GM18951 (cell line): ENCODE data around the gene HACD3.

Experiments used
- POLR2A ChIP-seq: IDR thresholded peaks from 4 replicates; pipeline ENCODE4 v1.6.1; 2011; ENCODE audit warnings: mild to moderate bottlenecking; ENCODE audit not compliant: insufficient read length, insufficient read depth; ENCODE audit errors: extremely low read depth
- in situ Hi-C: fragments of 300-500 bp; cut with MboI; formaldehyde crosslinking; loops from one replicate; pipeline ENCODE4 v1.12.0; 2022; ENCODE audit warnings: low sequenced_read_pairs, mixed read lengths, inconsistent platforms; ENCODE audit not compliant: unreplicated experiment

Gene HACD3, protein sequence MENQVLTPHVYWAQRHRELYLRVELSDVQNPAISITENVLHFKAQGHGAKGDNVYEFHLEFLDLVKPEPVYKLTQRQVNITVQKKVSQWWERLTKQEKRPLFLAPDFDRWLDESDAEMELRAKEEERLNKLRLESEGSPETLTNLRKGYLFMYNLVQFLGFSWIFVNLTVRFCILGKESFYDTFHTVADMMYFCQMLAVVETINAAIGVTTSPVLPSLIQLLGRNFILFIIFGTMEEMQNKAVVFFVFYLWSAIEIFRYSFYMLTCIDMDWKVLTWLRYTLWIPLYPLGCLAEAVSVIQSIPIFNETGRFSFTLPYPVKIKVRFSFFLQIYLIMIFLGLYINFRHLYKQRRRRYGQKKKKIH

DNA sequence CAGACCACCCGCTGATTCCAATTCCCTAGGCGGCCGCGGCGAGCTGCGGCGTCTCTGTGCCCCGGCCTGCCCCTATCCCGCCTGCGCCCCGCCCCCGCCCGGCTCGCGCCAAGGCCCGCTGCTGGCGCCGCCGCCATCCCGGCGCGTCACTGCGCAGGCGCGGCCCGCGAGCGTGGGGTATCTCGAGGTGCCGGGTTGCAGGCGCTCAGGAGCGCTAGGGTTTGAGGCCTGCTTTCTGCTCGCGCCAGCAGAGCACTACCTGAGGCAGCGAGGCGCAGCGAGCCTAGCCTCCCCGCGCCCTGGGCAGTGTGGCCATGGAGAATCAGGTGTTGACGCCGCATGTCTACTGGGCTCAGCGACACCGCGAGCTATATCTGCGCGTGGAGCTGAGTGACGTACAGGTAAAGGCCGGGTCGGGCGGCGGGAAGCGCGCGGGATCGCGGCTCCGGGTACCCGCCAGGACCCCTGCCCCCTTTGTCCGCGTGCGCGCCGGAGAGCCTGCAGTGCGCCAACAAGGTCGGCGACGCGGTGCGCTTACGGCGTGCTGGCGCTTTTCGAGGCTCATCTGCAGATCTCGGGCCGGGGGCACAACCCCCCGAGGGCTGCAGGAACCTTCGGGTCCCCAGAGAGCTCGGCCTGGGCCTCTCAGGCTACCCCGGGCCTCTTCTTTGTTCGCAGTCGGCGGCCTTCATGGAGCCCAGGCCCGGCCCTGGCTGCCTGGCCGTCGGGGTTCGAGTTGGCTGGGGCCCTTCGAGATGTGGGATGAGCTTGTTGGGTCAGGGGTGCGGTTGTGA is at the start of gene HACD3:
TSS of gene HACD3 (plus strand) at position 146 of the 794 bp plus-strand sequence. CDS start at position 315, 169 bp downstream.
- in situ Hi-C loops: no loop called here
- peak; percentile 79 for TF ChIP-seq POLR2A

GRCh38 chr15:65484876-65485275 is 45.4 kb upstream of the HACD3 start:
- no peak for TF ChIP-seq POLR2A
- in situ Hi-C loops: no loop called here

GRCh38 chr15:65494076-65494475 is 36.2 kb upstream of the HACD3 start:
- in situ Hi-C loops: no loop called here
- TF ChIP-seq POLR2A: no peak

DNA sequence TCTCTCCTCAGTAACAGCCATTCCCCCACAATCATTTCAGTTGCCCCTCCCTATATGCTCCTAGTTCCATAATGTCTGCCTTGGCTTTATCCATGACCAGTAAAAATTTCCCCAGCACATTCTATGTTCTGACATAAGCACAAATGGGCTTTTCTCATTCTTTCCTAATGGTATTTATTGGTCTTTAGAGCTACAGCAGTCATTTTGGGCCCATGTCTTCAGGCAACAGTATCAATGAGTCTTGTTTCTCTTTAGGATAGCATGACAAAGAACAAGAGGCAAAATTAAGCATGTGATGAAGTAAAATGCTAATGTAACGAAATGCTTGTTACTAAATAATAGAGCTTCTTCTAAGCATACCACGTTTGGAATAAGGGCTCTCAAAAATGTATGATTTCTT is 20.9 kb upstream of the HACD3 start:
- no peak for TF ChIP-seq POLR2A

GRCh38 chr15:65512189-65512588 is 18.1 kb upstream of the HACD3 start:
- in situ Hi-C loops: no loop called here
- no peak for TF ChIP-seq POLR2A

More for the DNA sequence above, 20.9 kb upstream of the HACD3 start:
- in situ Hi-C loops: no loop called here

- no peak for TF ChIP-seq POLR2A
- in situ Hi-C loops: no loop called here
These were observed 17.4 kb upstream of the HACD3 start for GRCh38 chr15:65512807-65513416.

GRCh38 chr15:65516997-65517865 is 13.0 kb upstream of the HACD3 start, which contains the start of gene DPP8:
DPP8 (minus strand) TSS chr15:65517689; CDS start chr15:65512553, 5,136 bp downstream.
- in situ Hi-C loops: no loop called here
- TF ChIP-seq POLR2A: peak; percentile 83

GRCh38 chr15:65517866-65518207 is 12.4 kb upstream of the HACD3 start:
- TF ChIP-seq POLR2A: no peak
- in situ Hi-C loops: no loop called here

DNA sequence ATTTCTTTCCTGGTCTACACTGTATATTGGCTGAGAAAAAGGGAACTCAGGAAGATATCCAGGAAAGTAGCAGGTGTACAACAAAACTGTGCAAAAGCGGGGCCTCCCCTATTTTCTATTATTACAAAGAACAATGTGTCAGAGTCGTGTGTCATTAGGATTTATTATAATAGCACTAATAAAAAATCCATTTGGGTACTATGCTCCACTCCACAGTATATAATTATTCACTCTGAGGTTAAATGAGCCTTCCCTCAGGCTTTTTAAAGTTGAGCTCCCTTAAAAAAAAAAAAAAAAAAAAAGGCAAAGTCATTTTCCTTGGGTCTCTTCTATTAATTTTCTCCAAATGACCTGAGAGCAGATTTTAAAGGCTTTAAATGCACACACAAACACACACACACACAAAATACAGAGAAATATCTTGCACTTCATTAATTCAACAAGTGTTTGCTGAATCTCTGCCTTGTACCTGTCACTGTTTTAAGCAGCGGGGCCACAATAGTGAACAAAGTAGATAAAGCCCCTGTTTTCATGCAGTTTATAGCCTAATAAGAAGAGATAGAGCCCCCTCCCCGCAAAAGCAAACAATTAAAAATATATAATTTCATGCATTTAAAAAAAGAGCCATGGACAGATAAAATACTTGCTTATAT is 11.5 kb upstream of the HACD3 start:
- in situ Hi-C loops: no loop called here
- no peak for TF ChIP-seq POLR2A

DNA sequence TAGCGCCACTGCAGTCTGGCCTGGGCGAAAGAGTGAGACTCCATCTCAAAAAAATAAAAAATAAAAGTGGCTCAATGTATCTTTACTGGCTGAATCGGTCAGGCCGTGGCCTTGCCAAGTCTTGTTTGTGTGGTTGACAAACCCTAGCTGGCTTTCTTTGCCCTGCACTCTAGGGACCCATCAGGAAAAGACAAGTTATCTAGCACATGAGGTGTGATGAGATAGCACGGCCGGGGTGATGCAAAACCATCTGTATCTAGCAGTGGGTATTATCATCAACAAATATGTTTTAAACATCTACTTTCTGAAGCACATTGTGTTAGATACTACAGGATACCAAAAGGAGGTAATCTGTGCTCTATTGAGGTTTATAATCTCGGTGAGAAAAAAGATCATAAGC is 8.9 kb upstream of the HACD3 start:
- TF ChIP-seq POLR2A: no peak
- in situ Hi-C loops: no loop called here

GRCh38 chr15:65524226-65524625 is 6.0 kb upstream of the HACD3 start:
- TF ChIP-seq POLR2A: no peak
- in situ Hi-C loops: no loop called here

DNA sequence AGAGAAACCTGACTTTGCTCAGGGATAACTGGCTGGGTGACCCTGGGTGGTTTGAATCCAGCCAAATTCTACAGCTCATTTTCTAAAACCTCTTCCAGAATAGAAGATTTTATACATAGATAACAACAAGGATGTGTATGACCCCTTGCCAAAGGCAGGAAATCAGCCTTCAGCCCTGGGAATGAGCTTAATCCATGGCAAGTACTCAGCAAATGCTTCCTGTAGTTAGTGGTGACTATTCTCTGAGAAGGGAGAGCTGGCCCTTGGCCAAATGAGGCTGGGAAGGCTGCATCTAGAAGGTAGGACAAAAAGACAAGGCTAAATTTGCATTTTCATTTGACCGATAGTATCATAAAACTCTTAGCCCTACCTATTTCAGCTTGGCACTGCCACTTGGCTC is 4.6 kb upstream of the HACD3 start:
- no peak for TF ChIP-seq POLR2A
- in situ Hi-C loops: no loop called here
